Colonic mucosa (tissue), 4 donors: ENCODE data around the gene PAPPA2. TPM values are rescaled to one million over a fixed set of nuclear protein-coding genes. Genes with fewer than 3 reads are reported as not detected.
"Not testable (repeated sequence)": the region's sequence is repeated elsewhere in the genome, so short reads cannot be mapped to it uniquely, and the experiment has no call there.

Source experiments
- DNase-seq: peaks from one replicate; pipeline ENCODE4 v3.0.0-alpha.2; 2020
- H3K27ac ChIP-seq: fragments of 200-600 bp; one replicate; pipeline ENCODE4 v1.8.0; 2021
- H3K27me3 ChIP-seq: fragments of 200-600 bp; one replicate; pipeline ENCODE4 v1.8.0; 2021
- H3K36me3 ChIP-seq: fragments of 200-600 bp; one replicate; pipeline ENCODE4 v1.8.0; 2021
- H3K4me1 ChIP-seq: fragments of 200-600 bp; one replicate; pipeline ENCODE4 v1.8.0; 2021; ENCODE audit warnings: mild to moderate bottlenecking
- H3K4me3 ChIP-seq: fragments of 200-600 bp; one replicate; pipeline ENCODE4 v1.8.0; 2021
- H3K9ac ChIP-seq, 2 donors: one replicate each; pipeline ENCODE4 v1.7.0; 2013; ENCODE audit warnings: control low read depth in 2 of 2, low read depth in 2 of 2, low read length in 2 of 2
- H3K9me3 ChIP-seq: fragments of 200-600 bp; one replicate; pipeline ENCODE4 v1.8.0; 2021
- intact Hi-C: fragments of 100-400 bp; cut with DNase I; formaldehyde crosslinking; loops from one replicate; pipeline ENCODE4 v1.14.1; 2022
- total RNA-seq, 2 donors: library from RNA; stranded (reverse); fragmentation: NEBNext Ultra II Directional in 1 of 2; extraction: Animal tissue kit (Norgen Biotek cat#: 25700) in 1 of 2; gene quantifications; one replicate each; pipeline ENCODE4 v1.2.1, GENCODE V29; 2021
- TF ChIP-seq, protein P1 (sequence below): fragments of 200-600 bp; IDR thresholded peaks from one replicate; pipeline ENCODE4 v1.8.0; 2022; ENCODE audit warnings: antibody characterized with exemption, mild to moderate bottlenecking
- donor health status: healthy.
- donor health status: DM: no; HTN: no; CAD: no.
- donor health status: DM: no; HTN: no; CAD: no.

Gene PAPPA2
- total RNA-seq, 2 donors from 2014 or later, result 3.1 to 3.6 TPM

- no peak overlapping the region for H3K9ac ChIP-seq
- no peak overlapping the region for H3K27ac ChIP-seq
- no peaks in the 10 kb centered on the region for H3K4me1 ChIP-seq
- TF ChIP-seq, protein P1, sequence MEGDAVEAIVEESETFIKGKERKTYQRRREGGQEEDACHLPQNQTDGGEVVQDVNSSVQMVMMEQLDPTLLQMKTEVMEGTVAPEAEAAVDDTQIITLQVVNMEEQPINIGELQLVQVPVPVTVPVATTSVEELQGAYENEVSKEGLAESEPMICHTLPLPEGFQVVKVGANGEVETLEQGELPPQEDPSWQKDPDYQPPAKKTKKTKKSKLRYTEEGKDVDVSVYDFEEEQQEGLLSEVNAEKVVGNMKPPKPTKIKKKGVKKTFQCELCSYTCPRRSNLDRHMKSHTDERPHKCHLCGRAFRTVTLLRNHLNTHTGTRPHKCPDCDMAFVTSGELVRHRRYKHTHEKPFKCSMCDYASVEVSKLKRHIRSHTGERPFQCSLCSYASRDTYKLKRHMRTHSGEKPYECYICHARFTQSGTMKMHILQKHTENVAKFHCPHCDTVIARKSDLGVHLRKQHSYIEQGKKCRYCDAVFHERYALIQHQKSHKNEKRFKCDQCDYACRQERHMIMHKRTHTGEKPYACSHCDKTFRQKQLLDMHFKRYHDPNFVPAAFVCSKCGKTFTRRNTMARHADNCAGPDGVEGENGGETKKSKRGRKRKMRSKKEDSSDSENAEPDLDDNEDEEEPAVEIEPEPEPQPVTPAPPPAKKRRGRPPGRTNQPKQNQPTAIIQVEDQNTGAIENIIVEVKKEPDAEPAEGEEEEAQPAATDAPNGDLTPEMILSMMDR, result no peak
- H3K27me3 ChIP-seq, result no peaks in the 10 kb centered on the region
- DNase-seq, result no peak
- H3K4me3 ChIP-seq, result no peak overlapping the region
- H3K36me3 ChIP-seq, result no peaks in the 10 kb centered on the region
- H3K9me3 ChIP-seq, result no peaks in the 10 kb centered on the region
- intact Hi-C loops, result no loop called here
These were observed 18.7 kb upstream of the PAPPA2 start for GRCh38 chr1:176444286-176444685.

GRCh38 chr1:176445402-176445801, 17.6 kb upstream of the PAPPA2 start:
- Histone ChIP-seq H3K4me3 (no peak overlapping the region), H3K36me3 (no peaks in the 10 kb centered on the region), H3K9me3 (no peaks in the 10 kb centered on the region), H3K9ac (no peak overlapping the region), H3K27me3 (no peaks in the 10 kb centered on the region), H3K4me1 (no peaks in the 10 kb centered on the region), H3K27ac (no peak overlapping the region)
- TF ChIP-seq, protein P1, result no peak
- DNase-seq, result no peak
- intact Hi-C loops, result no loop called here

- Histone ChIP-seq H3K27me3 (no peaks in the 10 kb centered on the region), H3K9me3 (no peaks in the 10 kb centered on the region), H3K9ac (no peak overlapping the region), H3K4me1 (no peaks in the 10 kb centered on the region), H3K4me3 (no peak overlapping the region), H3K36me3 (no peaks in the 10 kb centered on the region), H3K27ac (no peak overlapping the region)
- intact Hi-C loops, result no loop called here
- TF ChIP-seq, protein P1, result no peak
- no peak for DNase-seq
These were observed 14.6 kb upstream of the PAPPA2 start for GRCh38 chr1:176448340-176448739.

GRCh38 chr1:176450526-176450925, 12.4 kb upstream of the PAPPA2 start:
- no peak overlapping the region for H3K4me3 ChIP-seq
- TF ChIP-seq, protein P1, result no peak
- H3K27ac ChIP-seq, result no peak overlapping the region
- no peak for DNase-seq
- intact Hi-C loops, result no loop called here
- H3K4me1 ChIP-seq, result no peaks in the 10 kb centered on the region
- no peaks in the 10 kb centered on the region for H3K36me3 ChIP-seq
- H3K9me3 ChIP-seq, result no peaks in the 10 kb centered on the region
- H3K27me3 ChIP-seq, result no peaks in the 10 kb centered on the region
- no peak overlapping the region for H3K9ac ChIP-seq

DNA sequence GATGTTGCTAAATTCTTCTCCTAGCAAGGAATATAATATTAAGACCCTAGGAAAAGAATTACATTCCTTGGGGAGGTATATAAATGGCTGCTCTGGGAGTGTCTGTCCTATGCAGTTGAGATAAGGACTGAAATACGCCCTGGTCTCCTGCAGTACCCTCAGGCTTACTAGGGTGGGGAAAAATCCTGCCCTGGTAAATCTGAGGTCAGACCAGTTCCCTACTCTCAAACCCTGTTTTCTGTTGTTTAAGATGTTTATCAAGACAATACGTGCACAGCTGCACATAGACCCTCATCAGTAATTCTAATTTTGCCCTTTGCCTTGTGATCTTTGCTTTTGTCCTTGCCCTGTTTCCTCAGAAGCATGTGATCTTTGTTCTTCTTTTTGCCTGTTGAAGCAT, 11.2 kb upstream of the PAPPA2 start:
- H3K36me3 ChIP-seq, H3K4me3 ChIP-seq, DNase-seq, H3K27ac ChIP-seq, H3K9ac ChIP-seq, H3K4me1 ChIP-seq, H3K27me3 ChIP-seq, intact Hi-C loops, H3K9me3 ChIP-seq: not testable (repeated sequence)

DNA sequence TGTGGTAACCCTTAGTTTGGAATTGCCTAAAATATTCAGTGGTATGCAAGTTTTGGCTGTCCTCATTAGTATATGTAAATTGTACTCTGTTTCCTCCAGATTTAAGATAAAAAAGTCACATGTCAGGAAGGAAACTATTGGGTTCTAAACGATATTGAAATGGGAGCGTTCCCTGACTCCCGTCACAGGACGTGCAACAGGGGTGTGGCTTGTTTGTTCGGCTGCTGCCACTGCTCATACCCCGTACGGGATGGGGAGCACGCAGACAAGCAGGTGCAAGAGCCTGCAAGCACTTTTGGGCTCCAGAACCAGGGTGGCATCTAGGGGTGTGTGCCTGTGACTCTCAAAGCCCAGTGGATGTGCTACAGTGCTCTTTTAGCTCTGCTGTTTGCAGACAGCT, 6.2 kb upstream of the PAPPA2 start:
- Histone ChIP-seq H3K27me3 (no peaks in the 10 kb centered on the region), H3K4me1 (no peaks in the 10 kb centered on the region), H3K9me3 (no peaks in the 10 kb centered on the region), H3K36me3 (no peaks in the 10 kb centered on the region), H3K9ac (no peak overlapping the region), H3K4me3 (no peak overlapping the region), H3K27ac (no peak overlapping the region)
- no peak for DNase-seq
- intact Hi-C loops, result no loop called here
- TF ChIP-seq, protein P1, result no peak
